Chondrocyte (in vitro differentiated cells): ENCODE results near the gene PTPRB. TPM values are rescaled to one million over a fixed set of nuclear protein-coding genes. Genes with fewer than 3 reads are reported as not detected.
"Not testable (repeated sequence)": the region's sequence is repeated elsewhere in the genome, so short reads cannot be mapped to it uniquely, and the experiment has no call there.

Source experiments
- DNase-seq: peaks from one replicate; pipeline ENCODE4 v3.0.0; 2021; ENCODE audit warnings: mixed read lengths, low spot score
- H3K27ac Mint-ChIP-seq: one replicate; pipeline ENCODE4 v1.8.0; 2021; ENCODE audit warnings: mild to moderate bottlenecking, moderate library complexity, mixed read lengths; ENCODE audit not compliant: unreplicated experiment
- H3K27me3 Mint-ChIP-seq: 2 replicates; pipeline ENCODE4 v1.8.0; 2021; ENCODE audit warnings: low read depth, mixed read lengths
- H3K36me3 Mint-ChIP-seq: 2 replicates; pipeline ENCODE4 v1.8.0; 2021; ENCODE audit warnings: low read depth, mixed read lengths
- H3K4me1 Mint-ChIP-seq: 2 replicates; pipeline ENCODE4 v1.8.0; 2021; ENCODE audit warnings: low read depth, mild to moderate bottlenecking, mixed read lengths
- H3K4me3 Mint-ChIP-seq: one replicate; pipeline ENCODE4 v1.8.0; 2021; ENCODE audit warnings: mild to moderate bottlenecking, moderate library complexity, mixed read lengths; ENCODE audit not compliant: unreplicated experiment
- H3K9me3 Mint-ChIP-seq: 2 replicates; pipeline ENCODE4 v1.8.0; 2021; ENCODE audit warnings: low read depth, mixed read lengths
- CTCF ChIP-seq: fragments of 200-600 bp; sonication (generic); IDR thresholded peaks from 2 replicates; pipeline ENCODE4 v1.5.0; 2021; ENCODE audit warnings: antibody characterized with exemption, mild to moderate bottlenecking, moderate library complexity
- total RNA-seq: library from RNA; stranded (reverse); gene quantifications from 3 replicates; pipeline ENCODE4 v1.2.1, GENCODE V29; 2021

The PTPRB gene
- total RNA-seq, 1 donor from 2014 or later = 0.37 TPM

- H3K27me3 Mint-ChIP-seq = no peaks in the 10 kb centered on the region
- H3K4me3 Mint-ChIP-seq = no peak overlapping the region
- no peak for TF ChIP-seq CTCF
- H3K36me3 Mint-ChIP-seq = no peaks in the 10 kb centered on the region
- H3K9me3 Mint-ChIP-seq = peaks cover 14% of the 10 kb centered on the region
- H3K27ac Mint-ChIP-seq = no peak overlapping the region
- H3K4me1 Mint-ChIP-seq = peaks cover 7% of the 10 kb centered on the region
- DNase-seq = no peak
Observed at GRCh38 chr12:70508178-70508577, 129.1 kb downstream of the PTPRB start.

GRCh38 chr12:70507442-70507841, 129.8 kb downstream of the PTPRB start:
- peaks cover 14% of the 10 kb centered on the region for H3K9me3 Mint-ChIP-seq
- H3K27ac Mint-ChIP-seq = no peak overlapping the region
- H3K36me3 Mint-ChIP-seq = no peaks in the 10 kb centered on the region
- no peak for DNase-seq
- no peaks in the 10 kb centered on the region for H3K27me3 Mint-ChIP-seq
- H3K4me1 Mint-ChIP-seq = peaks cover 7% of the 10 kb centered on the region
- TF ChIP-seq CTCF = no peak
- no peak overlapping the region for H3K4me3 Mint-ChIP-seq

- TF ChIP-seq CTCF = no peak
- Mint-ChIP-seq H3K4me1 (no peaks in the 10 kb centered on the region), H3K4me3 (no peak overlapping the region), H3K36me3 (no peaks in the 10 kb centered on the region), H3K9me3 (peaks cover 24% of the 10 kb centered on the region), H3K27ac (no peak overlapping the region), H3K27me3 (peaks cover 1% of the 10 kb centered on the region)
- no peak for DNase-seq
Observed at GRCh38 chr12:70497508-70497907, 139.7 kb downstream of the PTPRB start.

- not testable (repeated sequence) for H3K4me3 Mint-ChIP-seq, DNase-seq, H3K27me3 Mint-ChIP-seq, H3K27ac Mint-ChIP-seq, H3K4me1 Mint-ChIP-seq, H3K36me3 Mint-ChIP-seq
- peaks cover 13% of the 10 kb centered on the region for H3K9me3 Mint-ChIP-seq
Observed at GRCh38 chr12:70492904-70493303, 144.3 kb downstream of the PTPRB start.

- H3K27ac Mint-ChIP-seq, H3K27me3 Mint-ChIP-seq, H3K4me3 Mint-ChIP-seq, H3K4me1 Mint-ChIP-seq, DNase-seq, H3K36me3 Mint-ChIP-seq: not testable (repeated sequence)
- H3K9me3 Mint-ChIP-seq = peaks cover 13% of the 10 kb centered on the region
Observed at GRCh38 chr12:70490928-70491327, 146.3 kb downstream of the PTPRB start.

- Mint-ChIP-seq H3K9me3 (peaks cover 5% of the 10 kb centered on the region), H3K36me3 (no peaks in the 10 kb centered on the region), H3K4me3 (no peak overlapping the region), H3K4me1 (peaks cover 3% of the 10 kb centered on the region), H3K27me3 (no peaks in the 10 kb centered on the region), H3K27ac (no peak overlapping the region)
- no peak for DNase-seq
- TF ChIP-seq CTCF = no peak
Observed at GRCh38 chr12:70487440-70487839, 149.8 kb downstream of the PTPRB start.
